ENCODE data around the gene IFIH1. TPM values are rescaled to one million over a fixed set of nuclear protein-coding genes. Genes with fewer than 3 reads are reported as not detected.

The IFIH1 gene
- total RNA-seq, 2 experiments from 2014 or later, result 37.3 to 37.6 TPM

GRCh38 chr2:162308747-162309503, 9.6 kb downstream of the IFIH1 start:
- ATAC-seq, result peak; percentile 63
- DNase-seq, result no peak
- Mint-ChIP-seq H3K27ac (peak overlapping the region; percentile 33), H3K27me3 (ENCODE audit: low read depth) (no peaks in the 10 kb centered on the region), H3K36me3 (ENCODE audit: low read depth) (peaks cover 51% of the 10 kb centered on the region), H3K9me3 (ENCODE audit: insufficient read depth) (no peaks in the 10 kb centered on the region), H3K4me3 (no peak overlapping the region), H3K4me1 (ENCODE audit: low read depth) (peaks cover 42% of the 10 kb centered on the region)
- ChIA-PET POLR2A (interaction anchor here (1.5 kb wide), 1 partner anchor 10 kb away, joined by 7 read pairs; the partner anchor contains the start of gene IFIH1), CTCF (interaction anchor here (0.7 to 2.3 kb wide), 7 partner anchors 9 to 155 kb away, joined by 3 to 12 read pairs (median 6); partner anchors contain the start of gene IFIH1)

GRCh38 chr2:162305901-162306300, 12.6 kb downstream of the IFIH1 start:
- no peak for DNase-seq
- ChIA-PET POLR2A (interaction anchor here (1.9 kb wide), 1 partner anchor 12 kb away, joined by 8 read pairs; the partner anchor contains the start of gene IFIH1), CTCF (interaction anchor here (0.9 to 2.3 kb wide), 3 partner anchors 28 to 152 kb away, joined by 3 to 17 read pairs (median 4); no protein-coding TSS in a partner anchor)
- H3K27ac Mint-ChIP-seq, result no peak overlapping the region
- peaks cover 19% of the 10 kb centered on the region for H3K4me1 Mint-ChIP-seq (ENCODE audit: low read depth)
- no peak for ATAC-seq
- no peak overlapping the region for H3K4me3 Mint-ChIP-seq
- H3K27me3 Mint-ChIP-seq (ENCODE audit: low read depth), result no peaks in the 10 kb centered on the region
- H3K9me3 Mint-ChIP-seq (ENCODE audit: insufficient read depth), result no peaks in the 10 kb centered on the region
- H3K36me3 Mint-ChIP-seq (ENCODE audit: low read depth), result peaks cover 43% of the 10 kb centered on the region

- Mint-ChIP-seq H3K36me3 (ENCODE audit: low read depth) (peaks cover 20% of the 10 kb centered on the region), H3K4me1 (ENCODE audit: low read depth) (no peaks in the 10 kb centered on the region), H3K9me3 (ENCODE audit: insufficient read depth) (no peaks in the 10 kb centered on the region), H3K4me3 (no peak overlapping the region), H3K27ac (no peak overlapping the region), H3K27me3 (ENCODE audit: low read depth) (no peaks in the 10 kb centered on the region)
- ChIA-PET CTCF (interaction anchor here (0.6 to 12.1 kb wide), 14 partner anchors 11 to 715 kb away, joined by 3 to 253 read pairs (median 8); partner anchors contain the start of gene IFIH1), POLR2A (interaction anchor here (1.2 kb wide), 1 partner anchor 16 kb away, joined by 4 read pairs; the partner anchor contains the start of gene IFIH1)
- ATAC-seq, result no peak
- DNase-seq, result no peak
Measured at GRCh38 chr2:162301877-162302276, 16.6 kb downstream of the IFIH1 start.

GRCh38 chr2:162301151-162301804, 17.2 kb downstream of the IFIH1 start:
- Mint-ChIP-seq H3K4me1 (ENCODE audit: low read depth) (no peaks in the 10 kb centered on the region), H3K9me3 (ENCODE audit: insufficient read depth) (no peaks in the 10 kb centered on the region), H3K4me3 (no peak overlapping the region), H3K27me3 (ENCODE audit: low read depth) (no peaks in the 10 kb centered on the region), H3K36me3 (ENCODE audit: low read depth) (peaks cover 16% of the 10 kb centered on the region), H3K27ac (no peak overlapping the region)
- DNase-seq (peak; percentile 76), ATAC-seq (peak; percentile 75)
- CTCF ChIA-PET, result interaction anchor here (0.6 to 12.1 kb wide), 17 partner anchors 8 to 714 kb away, joined by 3 to 253 read pairs (median 7); partner anchors contain the start of genes GCG and IFIH1
- POLR2A ChIA-PET, result interaction anchor here (1.2 kb wide), 1 partner anchor 17 kb away, joined by 4 read pairs; the partner anchor contains the start of gene IFIH1

GRCh38 chr2:162300266-162300665, 18.2 kb downstream of the IFIH1 start:
- no peak overlapping the region for H3K4me3 Mint-ChIP-seq
- no peak for DNase-seq

GRCh38 chr2:162298669-162299335, 19.7 kb downstream of the IFIH1 start:
- CTCF ChIA-PET, result interaction anchor here (0.7 to 12.1 kb wide), 38 partner anchors 8 to 712 kb away, joined by 3 to 253 read pairs (median 4); partner anchors contain the start of genes DPP4, FAP, GCA and GCG
- POLR2A ChIA-PET, result interaction anchor here (1.1 kb wide), 1 partner anchor 78 kb away, joined by 5 read pairs; no protein-coding TSS in a partner anchor
- Mint-ChIP-seq H3K36me3 (ENCODE audit: low read depth) (peaks cover 10% of the 10 kb centered on the region), H3K9me3 (ENCODE audit: insufficient read depth) (no peaks in the 10 kb centered on the region), H3K27me3 (ENCODE audit: low read depth) (no peaks in the 10 kb centered on the region), H3K27ac (no peak overlapping the region), H3K4me3 (no peak overlapping the region), H3K4me1 (ENCODE audit: low read depth) (no peaks in the 10 kb centered on the region)
- ATAC-seq (no peak), DNase-seq (no peak)

More at GRCh38 chr2:162300266-162300665, 18.2 kb downstream of the IFIH1 start:
- POLR2A ChIA-PET, result no interaction called here
- ATAC-seq, result no peak
- CTCF ChIA-PET, result interaction anchor here (0.9 to 12.1 kb wide), 13 partner anchors 9 to 713 kb away, joined by 3 to 253 read pairs (median 12); partner anchors contain the start of genes GCG and IFIH1
- H3K27ac Mint-ChIP-seq, result no peak overlapping the region
- H3K27me3 Mint-ChIP-seq (ENCODE audit: low read depth), result no peaks in the 10 kb centered on the region
- H3K4me1 Mint-ChIP-seq (ENCODE audit: low read depth), result no peaks in the 10 kb centered on the region
- no peaks in the 10 kb centered on the region for H3K9me3 Mint-ChIP-seq (ENCODE audit: insufficient read depth)
- H3K36me3 Mint-ChIP-seq (ENCODE audit: low read depth), result peaks cover 14% of the 10 kb centered on the region

- H3K27me3 Mint-ChIP-seq (ENCODE audit: low read depth), result no peaks in the 10 kb centered on the region
- no peak overlapping the region for H3K4me3 Mint-ChIP-seq
- H3K4me1 Mint-ChIP-seq (ENCODE audit: low read depth), result no peaks in the 10 kb centered on the region
- DNase-seq (peak; percentile 83), ATAC-seq (peak; percentile 61)
- CTCF ChIA-PET, result interaction anchor here (0.9 to 12.1 kb wide), 38 partner anchors 7 to 711 kb away, joined by 3 to 253 read pairs (median 4); partner anchors contain the start of genes DPP4, FAP, GCA and GCG
- peaks cover 10% of the 10 kb centered on the region for H3K36me3 Mint-ChIP-seq (ENCODE audit: low read depth)
- POLR2A ChIA-PET, result interaction anchor here (1.1 kb wide), 1 partner anchor 77 kb away, joined by 5 read pairs; no protein-coding TSS in a partner anchor
- no peak overlapping the region for H3K27ac Mint-ChIP-seq
- no peaks in the 10 kb centered on the region for H3K9me3 Mint-ChIP-seq (ENCODE audit: insufficient read depth)
Measured at GRCh38 chr2:162297925-162298552, 20.4 kb downstream of the IFIH1 start.

- Mint-ChIP-seq H3K27ac (no peak overlapping the region), H3K27me3 (ENCODE audit: low read depth) (no peaks in the 10 kb centered on the region), H3K36me3 (ENCODE audit: low read depth) (peaks cover 13% of the 10 kb centered on the region), H3K9me3 (ENCODE audit: insufficient read depth) (no peaks in the 10 kb centered on the region), H3K4me1 (ENCODE audit: low read depth) (no peaks in the 10 kb centered on the region), H3K4me3 (no peak overlapping the region)
- DNase-seq (no peak), ATAC-seq (no peak)
- ChIA-PET CTCF (interaction anchor here (0.9 to 12.1 kb wide), 4 partner anchors 9 to 141 kb away, joined by 3 to 253 read pairs (median 4); no protein-coding TSS in a partner anchor), POLR2A (no interaction called here)
Measured at GRCh38 chr2:162295009-162295408, 23.5 kb downstream of the IFIH1 start.

- no peaks in the 10 kb centered on the region for H3K4me1 Mint-ChIP-seq (ENCODE audit: low read depth)
- no peak for DNase-seq
- no peak for ATAC-seq
- no peaks in the 10 kb centered on the region for H3K9me3 Mint-ChIP-seq (ENCODE audit: insufficient read depth)
- no peak overlapping the region for H3K4me3 Mint-ChIP-seq
- CTCF ChIA-PET, result interaction anchor here (1.2 to 12.1 kb wide), 4 partner anchors 73 to 140 kb away, joined by 3 to 253 read pairs (median 10); no protein-coding TSS in a partner anchor
- no peaks in the 10 kb centered on the region for H3K27me3 Mint-ChIP-seq (ENCODE audit: low read depth)
- POLR2A ChIA-PET, result interaction anchor here (0.6 kb wide), 1 partner anchor 985 kb away, joined by 3 read pairs; no protein-coding TSS in a partner anchor
- H3K36me3 Mint-ChIP-seq (ENCODE audit: low read depth), result peaks cover 17% of the 10 kb centered on the region
- no peak overlapping the region for H3K27ac Mint-ChIP-seq
Measured at GRCh38 chr2:162293122-162293786, 25.2 kb downstream of the IFIH1 start.

GRCh38 chr2:162291748-162292147, 26.7 kb downstream of the IFIH1 start:
- no peak overlapping the region for H3K4me3 Mint-ChIP-seq
- ChIA-PET CTCF (interaction anchor here (1.0 to 2.4 kb wide), 5 partner anchors 8 to 138 kb away, joined by 3 to 15 read pairs (median 6); no protein-coding TSS in a partner anchor), POLR2A (no interaction called here)
- no peaks in the 10 kb centered on the region for H3K4me1 Mint-ChIP-seq (ENCODE audit: low read depth)
- no peaks in the 10 kb centered on the region for H3K27me3 Mint-ChIP-seq (ENCODE audit: low read depth)
- no peak overlapping the region for H3K27ac Mint-ChIP-seq
- DNase-seq (no peak), ATAC-seq (no peak)
- H3K36me3 Mint-ChIP-seq (ENCODE audit: low read depth), result peaks cover 20% of the 10 kb centered on the region
- H3K9me3 Mint-ChIP-seq (ENCODE audit: insufficient read depth), result no peaks in the 10 kb centered on the region
